ENCODE results near the gene PLCL2.
A peak's percentile ranks its signal among the peaks of the same experiment; 100 is the strongest.

Gene PLCL2

GRCh38 chr3:16885593-16886302 lies 993 bp downstream of the PLCL2 start:
- no peak overlapping the region for H3K18ac ChIP-seq (ENCODE audit: low read length)
- H2AK5ac ChIP-seq (ENCODE audit: low read length): no peak overlapping the region
- H4K8ac ChIP-seq (ENCODE audit: low read depth, low read length): no peak overlapping the region
- no peak overlapping the region for H2BK5ac ChIP-seq (ENCODE audit: low read depth, low read length, poor library complexity)
- H4K12ac ChIP-seq (ENCODE audit: low read depth, low read length): no peak overlapping the region
- H2BK12ac ChIP-seq (ENCODE audit: low read length): no peak overlapping the region
- H3K23ac ChIP-seq (ENCODE audit: low read length): no peak overlapping the region
- peak overlapping the region; percentile 83 for H3K4me3 ChIP-seq (ENCODE audit: low read depth, low read length)
- no peak overlapping the region for H3K4ac ChIP-seq (ENCODE audit: low read depth, low read length)
- H3K14ac ChIP-seq (ENCODE audit: low read length): no peak overlapping the region
- H3K27me3 ChIP-seq (ENCODE audit: insufficient read depth, low read length): no peaks in the 10 kb centered on the region
- no peaks in the 10 kb centered on the region for H3K9me3 ChIP-seq (ENCODE audit: insufficient read depth, low read depth, low read length)
- H4K91ac ChIP-seq (ENCODE audit: low read depth, low read length): no peak overlapping the region
- H3K27ac ChIP-seq (ENCODE audit: low read depth, low read length): no peak overlapping the region
- peak in 1 of 2 donors; percentile 29 for DNase-seq
- WGBS (ENCODE audit: extremely low coverage, insufficient coverage, insufficient read length): no CpG with 5 or more reads among the region's 15 CpGs
- no peak overlapping the region for H3K9ac ChIP-seq (ENCODE audit: low read length)
- peaks cover 2% of the 10 kb centered on the region for H3K79me2 ChIP-seq (ENCODE audit: control insufficient read depth, insufficient read depth, low read length, poor library complexity)
- H3K36me3 ChIP-seq (ENCODE audit: control insufficient read depth in 1 of 2, insufficient read depth in 2 of 2, low read length in 2 of 2): no peaks in the 10 kb centered on the region
- H3K79me1 ChIP-seq (ENCODE audit: low read length): peaks cover 13% of the 10 kb centered on the region
- peak overlapping the region; percentile 78 for H3K4me2 ChIP-seq (ENCODE audit: low read length)
- peak overlapping the region; percentile 57 for H2AFZ ChIP-seq (ENCODE audit: insufficient read depth, low read length, poor library complexity)
- no peak overlapping the region for H2BK120ac ChIP-seq (ENCODE audit: insufficient read depth, low read length, poor library complexity)
- peaks cover 7 to 15% of the 10 kb centered on the region in 2 experiments for H3K4me1 ChIP-seq (ENCODE audit: control insufficient read depth in 1 of 2, insufficient read depth in 2 of 2, low read length in 2 of 2)

GRCh38 chr3:16886303-16886683 lies 1.5 kb downstream of the PLCL2 start:
- Histone ChIP-seq H4K91ac (ENCODE audit: low read depth, low read length) (no peak overlapping the region), H2BK120ac (ENCODE audit: insufficient read depth, low read length, poor library complexity) (no peak overlapping the region), H3K9ac (ENCODE audit: low read length) (no peak overlapping the region), H3K4ac (ENCODE audit: low read depth, low read length) (no peak overlapping the region), H3K4me3 (ENCODE audit: low read depth, low read length) (no peak overlapping the region), H4K12ac (ENCODE audit: low read depth, low read length) (no peak overlapping the region), H3K23ac (ENCODE audit: low read length) (no peak overlapping the region), H3K27me3 (ENCODE audit: insufficient read depth, low read length) (no peaks in the 10 kb centered on the region), H3K36me3 (ENCODE audit: control insufficient read depth in 1 of 2, insufficient read depth in 2 of 2, low read length in 2 of 2) (no peaks in the 10 kb centered on the region), H2BK12ac (ENCODE audit: low read length) (no peak overlapping the region), H2BK5ac (ENCODE audit: low read depth, low read length, poor library complexity) (no peak overlapping the region), H3K79me1 (ENCODE audit: low read length) (peaks cover 13% of the 10 kb centered on the region), H3K18ac (ENCODE audit: low read length) (no peak overlapping the region), H3K79me2 (ENCODE audit: control insufficient read depth, insufficient read depth, low read length, poor library complexity) (peaks cover 2% of the 10 kb centered on the region), H3K14ac (ENCODE audit: low read length) (no peak overlapping the region), H3K4me1 (ENCODE audit: control insufficient read depth in 1 of 2, insufficient read depth in 2 of 2, low read length in 2 of 2) (peaks cover 9 to 17% of the 10 kb centered on the region in 2 experiments), H2AFZ (ENCODE audit: insufficient read depth, low read length, poor library complexity) (no peak overlapping the region), H4K8ac (ENCODE audit: low read depth, low read length) (no peak overlapping the region), H3K4me2 (ENCODE audit: low read length) (no peak overlapping the region), H3K27ac (ENCODE audit: low read depth, low read length) (no peak overlapping the region), H2AK5ac (ENCODE audit: low read length) (no peak overlapping the region), H3K9me3 (ENCODE audit: insufficient read depth, low read depth, low read length) (no peaks in the 10 kb centered on the region)
- DNase-seq: peak in 1 of 2 donors; percentile 28
- no CpG with 5 or more reads among the region's 3 CpGs for WGBS (ENCODE audit: extremely low coverage, insufficient coverage, insufficient read length)

GRCh38 chr3:16887130-16887529 lies 2.4 kb downstream of the PLCL2 start:
- WGBS (ENCODE audit: extremely low coverage, insufficient coverage, insufficient read length): no CpG with 5 or more reads among the region's 1 CpG
- Histone ChIP-seq H2BK5ac (ENCODE audit: low read depth, low read length, poor library complexity) (no peak overlapping the region), H3K4ac (ENCODE audit: low read depth, low read length) (no peak overlapping the region)

GRCh38 chr3:16888356-16888755 lies 3.6 kb downstream of the PLCL2 start:
- no CpG with 5 or more reads among the region's 3 CpGs for WGBS (ENCODE audit: extremely low coverage, insufficient coverage, insufficient read length)
- Histone ChIP-seq H3K36me3 (ENCODE audit: control insufficient read depth in 1 of 2, insufficient read depth in 2 of 2, low read length in 2 of 2) (no peaks in the 10 kb centered on the region), H2AFZ (ENCODE audit: insufficient read depth, low read length, poor library complexity) (no peak overlapping the region), H2BK120ac (ENCODE audit: insufficient read depth, low read length, poor library complexity) (no peak overlapping the region), H3K4me1 (ENCODE audit: control insufficient read depth in 1 of 2, insufficient read depth in 2 of 2, low read length in 2 of 2) (peaks cover 9 to 14% of the 10 kb centered on the region in 2 experiments), H4K12ac (ENCODE audit: low read depth, low read length) (no peak overlapping the region), H3K79me2 (ENCODE audit: control insufficient read depth, insufficient read depth, low read length, poor library complexity) (peaks cover 2% of the 10 kb centered on the region), H4K8ac (ENCODE audit: low read depth, low read length) (no peak overlapping the region), H3K4me3 (ENCODE audit: low read depth, low read length) (no peak overlapping the region), H3K4me2 (ENCODE audit: low read length) (no peak overlapping the region), H2BK12ac (ENCODE audit: low read length) (no peak overlapping the region), H3K9ac (ENCODE audit: low read length) (no peak overlapping the region), H3K18ac (ENCODE audit: low read length) (no peak overlapping the region), H2AK5ac (ENCODE audit: low read length) (no peak overlapping the region), H3K23ac (ENCODE audit: low read length) (no peak overlapping the region), H3K79me1 (ENCODE audit: low read length) (peaks cover 13% of the 10 kb centered on the region), H2BK5ac (ENCODE audit: low read depth, low read length, poor library complexity) (no peak overlapping the region), H3K27ac (ENCODE audit: low read depth, low read length) (no peak overlapping the region), H3K27me3 (ENCODE audit: insufficient read depth, low read length) (no peaks in the 10 kb centered on the region), H4K91ac (ENCODE audit: low read depth, low read length) (no peak overlapping the region), H3K14ac (ENCODE audit: low read length) (no peak overlapping the region), H3K4ac (ENCODE audit: low read depth, low read length) (no peak overlapping the region), H3K9me3 (ENCODE audit: insufficient read depth, low read depth, low read length) (no peaks in the 10 kb centered on the region)
- DNase-seq: no peak

More at GRCh38 chr3:16887130-16887529, 2.4 kb downstream of the PLCL2 start:
- H3K18ac ChIP-seq (ENCODE audit: low read length): no peak overlapping the region
- H3K9ac ChIP-seq (ENCODE audit: low read length): no peak overlapping the region
- no peak overlapping the region for H4K91ac ChIP-seq (ENCODE audit: low read depth, low read length)
- peaks cover 9 to 17% of the 10 kb centered on the region in 2 experiments for H3K4me1 ChIP-seq (ENCODE audit: control insufficient read depth in 1 of 2, insufficient read depth in 2 of 2, low read length in 2 of 2)
- H3K4me2 ChIP-seq (ENCODE audit: low read length): no peak overlapping the region
- H2BK12ac ChIP-seq (ENCODE audit: low read length): no peak overlapping the region
- H4K12ac ChIP-seq (ENCODE audit: low read depth, low read length): no peak overlapping the region
- H2AFZ ChIP-seq (ENCODE audit: insufficient read depth, low read length, poor library complexity): no peak overlapping the region
- no peak overlapping the region for H3K4me3 ChIP-seq (ENCODE audit: low read depth, low read length)
- H3K79me1 ChIP-seq (ENCODE audit: low read length): peaks cover 13% of the 10 kb centered on the region
- H3K27me3 ChIP-seq (ENCODE audit: insufficient read depth, low read length): no peaks in the 10 kb centered on the region
- no peak overlapping the region for H4K8ac ChIP-seq (ENCODE audit: low read depth, low read length)
- H3K36me3 ChIP-seq (ENCODE audit: control insufficient read depth in 1 of 2, insufficient read depth in 2 of 2, low read length in 2 of 2): no peaks in the 10 kb centered on the region
- H2AK5ac ChIP-seq (ENCODE audit: low read length): no peak overlapping the region
- DNase-seq: no peak
- H3K23ac ChIP-seq (ENCODE audit: low read length): no peak overlapping the region
- H3K79me2 ChIP-seq (ENCODE audit: control insufficient read depth, insufficient read depth, low read length, poor library complexity): peaks cover 2% of the 10 kb centered on the region
- no peak overlapping the region for H3K27ac ChIP-seq (ENCODE audit: low read depth, low read length)
- no peaks in the 10 kb centered on the region for H3K9me3 ChIP-seq (ENCODE audit: insufficient read depth, low read depth, low read length)
- no peak overlapping the region for H2BK120ac ChIP-seq (ENCODE audit: insufficient read depth, low read length, poor library complexity)
- no peak overlapping the region for H3K14ac ChIP-seq (ENCODE audit: low read length)
